Fibroblast of lung (primary cell): Measurements from ENCODE around the gene MBLAC1.

Experiments
- CTCF ChIP-seq, 2 donors: IDR thresholded peaks in 1 of 2; conservative IDR thresholded peaks in 1 of 2; 1 replicate in 1 of 2; 2 replicates in 1 of 2; pipeline ENCODE4 v1.5.1; 2011 to 2012; ENCODE audit warnings: low read length in 2 of 2, control low read depth in 1 of 2, inconsistent platforms in 1 of 2, low read depth in 1 of 2, mild to moderate bottlenecking in 1 of 2
- EZH2 ChIP-seq: IDR thresholded peaks from 2 replicates; pipeline ENCODE4 v1.5.1; 2012; ENCODE audit warnings: low read length, control low read depth, mild to moderate bottlenecking; ENCODE audit errors: missing control alignments

GRCh38 chr7:100173806-100174495 is 47.2 kb downstream of the MBLAC1 start:
- no peak for TF ChIP-seq CTCF (conservative IDR thresholded peaks at IDR 0.05 in 1 of 2, IDR thresholded peaks at IDR 0.05 in 1 of 2; ENCODE audit: low read depth in 1 of 2, low read length in 2 of 2)
- no peak for TF ChIP-seq EZH2
